Peyer's patch (tissue), 4 donors: Measurements from ENCODE around the gene GABRG3.

Source experiments
- POLR2A ChIP-seq, 2 donors: fragments of 450-650 bp; IDR thresholded peaks; one replicate each; pipeline ENCODE4 v1.5.1; 2017; ENCODE audit warnings: antibody characterized with exemption in 2 of 2, mild to moderate bottlenecking in 2 of 2, moderate library complexity in 2 of 2
- TF ChIP-seq, protein P1 (sequence below), 6 experiments: fragments of 450-650 bp in 4 of 6; fragments of 200-600 bp in 2 of 6; sonication (generic) in 1 of 6; IDR thresholded peaks; one replicate each; pipeline ENCODE4 v1.5.1; 2017 to 2019; ENCODE audit warnings: antibody characterized with exemption in 6 of 6, mild to moderate bottlenecking in 3 of 6, moderate library complexity in 1 of 6

DNA sequence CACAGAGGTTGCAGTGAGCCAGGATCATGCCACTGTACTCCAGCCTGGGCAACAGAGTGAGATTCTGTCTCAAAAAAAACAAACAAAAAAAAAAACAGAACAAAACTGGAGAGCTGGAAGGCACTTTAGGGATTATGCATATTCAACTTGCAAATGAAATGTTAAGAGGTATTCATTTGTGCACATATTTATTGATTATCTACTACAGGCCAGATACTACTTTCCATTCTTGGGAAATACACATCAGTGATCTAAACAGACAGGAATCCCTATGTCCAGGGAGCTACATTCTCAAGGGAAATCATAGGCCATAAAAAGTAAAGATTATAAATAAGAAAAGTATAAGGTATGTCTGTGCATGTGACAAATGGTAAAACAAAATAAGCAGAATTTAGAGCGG lies 322.6 kb downstream of the GABRG3 start:
- TF ChIP-seq, protein P1, sequence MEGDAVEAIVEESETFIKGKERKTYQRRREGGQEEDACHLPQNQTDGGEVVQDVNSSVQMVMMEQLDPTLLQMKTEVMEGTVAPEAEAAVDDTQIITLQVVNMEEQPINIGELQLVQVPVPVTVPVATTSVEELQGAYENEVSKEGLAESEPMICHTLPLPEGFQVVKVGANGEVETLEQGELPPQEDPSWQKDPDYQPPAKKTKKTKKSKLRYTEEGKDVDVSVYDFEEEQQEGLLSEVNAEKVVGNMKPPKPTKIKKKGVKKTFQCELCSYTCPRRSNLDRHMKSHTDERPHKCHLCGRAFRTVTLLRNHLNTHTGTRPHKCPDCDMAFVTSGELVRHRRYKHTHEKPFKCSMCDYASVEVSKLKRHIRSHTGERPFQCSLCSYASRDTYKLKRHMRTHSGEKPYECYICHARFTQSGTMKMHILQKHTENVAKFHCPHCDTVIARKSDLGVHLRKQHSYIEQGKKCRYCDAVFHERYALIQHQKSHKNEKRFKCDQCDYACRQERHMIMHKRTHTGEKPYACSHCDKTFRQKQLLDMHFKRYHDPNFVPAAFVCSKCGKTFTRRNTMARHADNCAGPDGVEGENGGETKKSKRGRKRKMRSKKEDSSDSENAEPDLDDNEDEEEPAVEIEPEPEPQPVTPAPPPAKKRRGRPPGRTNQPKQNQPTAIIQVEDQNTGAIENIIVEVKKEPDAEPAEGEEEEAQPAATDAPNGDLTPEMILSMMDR (IDR thresholded peaks at IDR 0.05) = no peak
- TF ChIP-seq POLR2A (IDR thresholded peaks at IDR 0.05) = no peak
